HG03097 (cell line): ENCODE measurements around the gene UNC13D.
"Not testable (repeated sequence)": the region's sequence is repeated elsewhere in the genome, so short reads cannot be mapped to it uniquely, and the experiment has no call there.

Experiments
- ATAC-seq: cut with Tn5 transposase; IDR thresholded peaks from one replicate; pipeline ENCODE4 v1.9.1; 2021; ENCODE audit not compliant: unreplicated experiment, low FRiP score

Gene UNC13D

GRCh38 chr17:75843577-75844529, at the start of gene UNC13D:
TSS of gene UNC13D (minus strand) at chr17:75844404. CDS start at chr17:75844337, 67 bp downstream.
- ATAC-seq: no peak

DNA sequence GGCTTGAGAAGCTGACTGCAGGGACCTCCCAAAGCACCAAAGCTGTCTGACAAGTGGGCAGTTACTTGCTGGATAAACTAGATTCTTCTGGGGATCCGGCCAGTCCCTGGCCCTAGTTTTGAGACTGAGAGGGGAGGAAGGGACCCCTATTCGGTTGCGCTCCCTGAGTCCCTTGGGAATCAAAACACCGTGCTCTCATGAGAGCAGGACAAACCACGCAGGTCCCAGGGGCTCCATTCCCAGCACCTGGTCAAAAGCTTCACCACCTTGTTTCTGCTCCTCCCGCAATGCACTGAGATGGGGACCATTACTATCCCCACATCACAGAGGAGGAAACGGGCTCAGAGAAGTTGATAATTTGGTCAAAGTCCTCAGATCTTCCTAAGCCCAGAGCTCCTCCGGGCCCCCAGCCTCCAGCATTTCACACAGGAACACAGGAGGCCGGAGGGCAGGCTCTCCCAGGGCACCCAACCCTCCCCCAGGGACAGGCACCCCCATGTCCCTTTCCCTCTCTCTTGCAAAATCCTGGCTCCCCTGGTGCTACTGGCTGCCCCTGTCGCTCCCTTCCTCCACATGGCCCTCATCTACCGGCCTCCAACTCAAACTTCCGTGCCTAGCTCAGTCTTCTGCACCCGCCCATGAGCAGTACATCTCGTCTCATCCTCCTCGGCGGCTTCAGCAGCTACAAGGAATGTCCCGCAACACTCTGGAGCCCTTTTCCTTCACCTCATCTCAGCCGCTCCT, 49.3 kb upstream of the UNC13D start:
- ATAC-seq: no peak

DNA sequence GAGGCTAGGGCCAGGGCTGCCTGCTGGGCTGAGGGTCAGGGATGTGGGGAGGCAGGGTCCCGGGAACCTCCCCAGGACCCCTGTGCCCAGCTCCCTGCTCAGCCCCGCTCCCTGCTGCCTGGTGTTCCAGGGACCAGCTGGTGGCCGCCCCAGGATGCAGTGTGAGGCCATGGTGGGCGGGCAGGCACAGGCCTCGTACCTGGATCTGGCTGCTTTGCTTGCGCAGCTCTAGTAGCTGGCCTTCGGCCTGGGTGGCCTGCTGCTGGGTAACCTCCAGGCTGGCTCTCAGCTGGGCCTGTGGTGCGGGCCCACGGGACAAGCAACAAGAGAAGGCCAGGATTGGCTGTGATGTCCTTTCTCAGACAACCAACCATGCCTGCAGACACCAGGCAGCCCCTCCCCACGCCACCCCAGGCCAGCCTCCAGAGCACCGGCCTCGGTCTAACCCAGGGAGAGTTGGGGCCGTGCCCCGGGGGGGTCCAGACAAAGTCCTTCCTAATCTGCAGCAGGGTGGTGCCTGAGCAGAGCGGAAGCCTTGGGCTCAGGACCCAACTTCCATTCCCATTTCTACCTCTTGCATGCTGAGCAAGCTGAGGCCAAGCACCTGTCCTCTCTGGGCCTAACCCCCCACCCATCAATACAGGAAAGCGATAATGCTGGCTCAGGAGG, 48.5 kb upstream of the UNC13D start:
- ATAC-seq: no peak

DNA sequence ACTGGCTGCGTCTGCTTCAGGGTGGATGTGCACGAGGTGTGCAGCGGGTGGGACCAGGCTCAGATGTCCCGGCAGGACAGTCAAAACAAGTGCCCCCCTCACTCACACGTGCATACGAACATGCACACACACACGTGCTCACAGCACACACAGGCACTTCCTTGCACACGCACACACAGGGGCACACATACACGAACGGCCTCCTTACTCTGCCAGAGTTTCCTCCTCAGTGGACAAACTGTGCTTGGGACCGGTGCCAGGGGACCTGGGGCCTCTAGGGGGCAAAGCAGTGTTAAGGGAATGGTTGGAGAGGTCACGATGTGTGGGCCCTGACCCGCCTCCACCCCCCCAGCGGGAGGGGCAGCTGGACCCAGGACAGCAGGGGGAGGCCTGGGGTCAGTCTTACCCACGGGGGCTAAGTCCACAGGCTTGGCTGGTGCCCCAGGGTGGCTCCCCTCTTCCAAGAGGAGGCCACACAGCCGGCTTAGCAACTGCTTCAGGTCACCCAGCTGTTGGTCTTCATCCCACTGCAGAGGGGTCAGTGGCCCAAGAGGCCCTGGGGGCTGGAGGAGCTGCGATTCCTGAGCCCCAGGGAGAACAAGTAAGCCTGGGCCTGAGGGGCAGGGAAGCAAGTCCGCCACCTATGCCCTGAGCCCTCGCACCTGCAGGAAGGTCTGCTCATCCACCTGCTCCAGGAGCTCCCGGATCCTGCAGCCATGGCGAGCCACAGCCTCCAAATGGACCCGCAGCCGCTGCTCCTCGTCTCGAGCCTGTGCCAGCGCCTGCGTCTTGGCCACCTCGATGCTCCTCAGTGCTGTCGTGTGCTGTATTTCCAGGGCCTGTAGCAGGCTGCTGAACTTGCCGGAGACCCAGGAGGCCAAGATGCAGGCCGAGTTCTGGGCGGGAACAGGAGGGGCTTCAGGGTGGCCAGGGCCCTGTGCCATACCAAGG, 47.7 kb upstream of the UNC13D start:
- ATAC-seq: no peak

DNA sequence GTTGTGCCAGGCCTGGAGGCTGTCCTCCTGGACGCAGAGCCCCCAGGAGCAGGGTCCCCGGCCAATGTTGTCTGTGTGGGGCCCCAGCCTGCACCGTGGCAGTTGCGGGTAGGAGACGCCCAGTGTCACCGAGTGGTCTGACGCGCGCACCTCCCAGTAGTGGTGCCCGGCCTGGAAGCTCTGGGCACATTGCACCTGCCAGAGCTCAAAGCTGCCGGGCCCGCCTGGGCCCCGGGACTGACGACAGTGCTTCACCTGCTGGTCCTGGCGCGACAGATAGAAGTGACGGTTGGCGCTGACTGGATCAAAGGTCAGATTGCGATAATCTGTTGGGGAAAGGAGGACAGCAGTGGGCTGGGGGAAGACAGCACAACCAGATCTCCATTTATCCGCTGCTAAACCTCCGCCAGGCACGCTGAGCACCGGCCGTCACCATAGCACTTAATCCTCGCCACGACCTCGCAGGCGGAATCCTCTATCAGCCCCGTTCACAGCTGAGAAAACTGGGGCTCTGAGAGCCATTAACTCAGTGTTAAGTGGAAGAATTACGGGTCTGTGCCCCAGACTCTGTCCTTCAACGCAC, 46.9 kb upstream of the UNC13D start:
- no peak for ATAC-seq

GRCh38 chr17:75889454-75889853, 45.2 kb upstream of the UNC13D start:
- no peak for ATAC-seq

GRCh38 chr17:75888484-75888883, 44.3 kb upstream of the UNC13D start:
- ATAC-seq: no peak

GRCh38 chr17:75885860-75886259, 41.7 kb upstream of the UNC13D start:
- ATAC-seq: not testable (repeated sequence)

DNA sequence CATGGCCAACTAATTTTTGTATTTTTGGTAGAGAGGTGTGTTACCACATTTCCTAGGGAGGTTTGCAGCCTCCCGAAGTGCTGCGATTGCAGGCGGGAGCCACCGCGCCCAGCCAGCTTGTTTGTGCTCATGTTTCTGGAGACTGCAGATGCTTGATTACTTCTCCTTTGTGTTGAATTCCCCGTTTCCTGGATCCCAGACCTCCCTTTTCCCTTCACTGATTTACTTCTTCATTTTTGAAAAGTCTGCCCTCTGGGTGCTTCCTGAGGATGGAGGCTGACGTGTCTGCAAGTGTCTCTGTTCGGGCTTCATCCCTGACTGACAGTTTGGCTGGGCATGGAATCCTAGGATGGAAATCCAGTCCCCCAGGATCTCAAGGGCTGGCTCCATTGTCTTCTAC, 41.2 kb upstream of the UNC13D start:
- no peak for ATAC-seq

DNA sequence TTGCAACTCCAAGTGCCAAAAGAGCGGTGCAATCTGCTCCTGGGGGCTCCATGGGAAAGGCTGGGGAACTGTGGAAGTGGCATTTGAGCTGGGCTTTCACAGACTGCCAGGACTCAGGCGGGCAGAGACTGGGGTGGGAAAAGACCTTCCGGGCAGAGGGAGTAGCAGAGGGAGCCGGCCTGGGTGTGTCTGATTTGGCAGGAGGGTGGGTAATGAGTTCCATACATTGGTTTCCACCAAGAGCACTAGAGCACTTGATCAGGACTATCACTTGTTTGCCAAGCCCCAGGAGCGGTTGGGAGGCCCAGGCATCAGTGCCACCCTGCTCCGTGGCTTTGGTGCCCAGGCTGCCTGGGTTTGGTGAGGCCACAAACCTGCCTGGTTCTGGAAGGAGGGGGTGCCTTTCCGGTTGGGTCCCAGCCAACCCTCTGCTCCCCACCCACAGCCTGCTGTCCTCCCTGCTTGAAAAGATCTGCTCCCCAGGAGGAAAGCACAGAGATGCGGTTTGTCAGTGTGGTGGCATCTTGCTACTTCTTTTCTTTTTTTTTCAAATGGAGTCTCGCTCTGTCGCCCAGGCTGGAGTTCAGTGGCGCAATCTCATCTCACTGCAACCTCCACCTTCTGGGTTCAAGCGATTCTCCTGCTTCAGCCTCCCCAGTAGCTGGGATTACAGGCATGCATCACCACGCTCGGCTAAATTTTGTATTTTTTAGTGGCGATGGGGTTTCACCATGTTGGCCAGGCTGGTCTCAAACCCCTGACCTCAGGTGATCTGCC, 37.7 kb upstream of the UNC13D start:
- ATAC-seq: no peak

DNA sequence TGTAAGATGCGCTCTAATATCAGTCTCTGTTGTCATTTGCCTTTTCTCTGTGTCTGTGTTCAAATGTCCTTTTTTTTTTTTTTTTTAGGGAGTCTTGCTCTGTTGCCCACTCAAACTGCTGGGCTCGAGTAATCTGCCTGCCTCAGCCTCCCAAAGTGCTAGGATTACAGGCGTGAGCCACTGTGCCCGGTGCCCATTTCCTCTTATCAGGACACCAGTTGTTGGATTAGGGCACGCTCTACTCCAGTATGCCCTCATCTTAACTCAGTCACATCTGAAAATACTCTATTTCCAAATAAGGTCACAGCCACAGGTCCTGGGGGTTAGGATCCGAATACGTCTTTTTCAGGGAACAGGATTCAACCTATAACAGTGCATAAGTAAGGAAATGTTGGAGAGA, 36.1 kb upstream of the UNC13D start:
- no peak for ATAC-seq

DNA sequence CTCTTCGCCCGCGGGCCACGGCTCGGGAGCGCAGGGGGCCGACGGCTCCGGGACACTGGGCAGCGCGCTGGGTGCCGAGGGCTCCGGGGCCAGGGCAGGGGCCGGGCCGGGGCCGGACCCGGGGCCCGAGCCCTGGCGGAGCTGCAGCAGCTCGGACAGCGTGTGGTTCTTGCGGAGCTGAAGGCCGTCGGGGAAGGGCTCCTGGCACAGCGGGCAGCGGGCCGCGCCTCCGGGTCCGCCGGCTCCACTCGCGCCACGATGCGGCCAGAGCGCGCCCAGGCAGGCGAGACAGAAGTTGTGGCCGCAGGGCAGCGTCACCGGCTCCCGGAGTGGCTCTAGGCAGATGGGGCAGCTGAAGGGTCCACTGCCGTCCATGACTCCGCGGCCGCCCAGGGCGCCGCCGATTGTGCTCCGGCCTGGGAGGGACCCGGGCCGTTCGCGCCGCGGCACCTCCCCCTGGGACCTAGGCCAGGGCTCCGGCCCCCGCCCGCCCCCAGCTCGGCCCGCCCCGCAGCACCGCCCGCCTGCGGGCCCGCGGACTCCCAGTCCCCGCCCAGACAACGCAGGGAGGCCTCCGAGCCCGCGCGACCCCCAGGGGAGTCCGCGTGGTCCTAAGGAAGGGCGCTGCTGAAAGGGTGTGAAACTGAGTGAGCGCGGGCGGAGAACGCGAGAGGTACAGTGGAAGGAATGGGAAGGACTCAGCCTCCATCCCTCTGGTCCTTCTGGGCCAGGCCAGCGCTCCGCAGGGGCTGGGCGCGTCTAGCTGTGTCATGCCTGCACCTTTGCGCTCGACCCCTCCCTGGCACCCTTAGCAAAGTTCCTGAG, 34.2 kb upstream of the UNC13D start, which contains the start of gene TRIM47:
TSS of gene TRIM47 (minus strand) at position 408 of the 825 bp plus-strand sequence. CDS start at position 375, 33 bp downstream.
- no peak for ATAC-seq

DNA sequence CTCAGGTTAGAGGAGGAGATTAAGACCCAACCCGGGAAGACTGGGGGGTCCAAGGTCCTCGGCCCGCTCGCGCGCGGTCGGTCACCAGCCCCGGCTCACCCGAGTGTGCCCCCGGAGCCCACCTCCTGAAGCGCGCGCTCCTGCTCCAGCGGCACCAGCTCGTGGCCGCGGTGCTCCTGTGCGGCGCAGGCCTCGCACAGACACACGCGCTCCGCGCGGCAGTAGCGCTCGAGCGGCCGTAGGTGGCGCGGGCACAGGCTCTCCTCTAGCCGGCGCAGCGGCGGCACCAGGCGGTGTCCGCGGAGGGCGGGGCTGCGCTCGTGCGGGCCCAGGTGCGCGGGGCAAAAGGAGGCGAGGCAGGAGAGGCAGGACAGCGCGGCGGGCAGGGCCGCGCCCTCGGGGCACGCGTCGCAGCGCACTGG, 33.6 kb upstream of the UNC13D start:
- ATAC-seq: no peak

GRCh38 chr17:75876938-75877751, 32.9 kb upstream of the UNC13D start:
- no peak for ATAC-seq

- ATAC-seq: no peak
Observed at GRCh38 chr17:75876190-75876937, 32.2 kb upstream of the UNC13D start.

DNA sequence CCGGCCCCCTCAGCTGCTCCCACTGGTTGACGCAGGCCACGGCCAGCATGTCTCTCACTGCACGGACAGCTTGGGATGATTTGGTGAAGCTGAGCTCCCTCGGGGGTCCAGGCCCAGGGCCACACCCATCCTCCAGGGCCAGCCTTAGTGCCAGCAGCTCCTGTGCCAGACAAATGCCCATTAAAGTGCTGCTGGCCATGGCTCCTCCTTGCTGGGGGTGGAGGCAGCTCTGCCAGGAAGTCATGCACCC, 31.7 kb upstream of the UNC13D start:
- no peak for ATAC-seq
